OCI-LY1 (cell line): Measurements from ENCODE around the gene SPATS2L.

Source experiments
- CTCF ChIP-seq: fragments of 200-600 bp; sonication (generic), shearing (Covaris generic); IDR thresholded peaks from 2 replicates; pipeline ENCODE4 v1.5.1; 2017; ENCODE audit warnings: mild to moderate bottlenecking, antibody characterized with exemption, low read length, moderate library complexity, mixed read lengths
- EZH2 ChIP-seq: fragments of 200-600 bp; sonication (generic), shearing (Covaris generic); IDR thresholded peaks from 2 replicates; pipeline ENCODE4 v1.8.0; 2017; ENCODE audit warnings: borderline replicate concordance, mixed run types, mild to moderate bottlenecking, antibody characterized with exemption, low read length, moderate library complexity, mixed read lengths

GRCh38 chr2:200396781-200397242, 90.3 kb downstream of the SPATS2L start:
- no peak for TF ChIP-seq CTCF
- no peak for TF ChIP-seq EZH2
